Colonic mucosa (tissue), 4 donors: ENCODE data around the gene RIN1. TPM values are rescaled to one million over a fixed set of nuclear protein-coding genes. Genes with fewer than 3 reads are reported as not detected.
"Not testable (repeated sequence)": the region's sequence is repeated elsewhere in the genome, so short reads cannot be mapped to it uniquely, and the experiment has no call there.

ENCODE experiments used
- DNase-seq: peaks from one replicate; pipeline ENCODE4 v3.0.0-alpha.2; 2020
- H3K27ac ChIP-seq: fragments of 200-600 bp; one replicate; pipeline ENCODE4 v1.8.0; 2021
- H3K27me3 ChIP-seq: fragments of 200-600 bp; one replicate; pipeline ENCODE4 v1.8.0; 2021
- H3K36me3 ChIP-seq: fragments of 200-600 bp; one replicate; pipeline ENCODE4 v1.8.0; 2021
- H3K4me1 ChIP-seq: fragments of 200-600 bp; one replicate; pipeline ENCODE4 v1.8.0; 2021; ENCODE audit warnings: mild to moderate bottlenecking
- H3K4me3 ChIP-seq: fragments of 200-600 bp; one replicate; pipeline ENCODE4 v1.8.0; 2021
- H3K9ac ChIP-seq, 2 donors: one replicate each; pipeline ENCODE4 v1.7.0; 2013; ENCODE audit warnings: control low read depth in 2 of 2, low read depth in 2 of 2, low read length in 2 of 2
- H3K9me3 ChIP-seq: fragments of 200-600 bp; one replicate; pipeline ENCODE4 v1.8.0; 2021
- intact Hi-C: fragments of 100-400 bp; cut with DNase I; formaldehyde crosslinking; loops from one replicate; pipeline ENCODE4 v1.14.1; 2022
- total RNA-seq, 2 donors: library from RNA; stranded (reverse); fragmentation: NEBNext Ultra II Directional in 1 of 2; extraction: Animal tissue kit (Norgen Biotek cat#: 25700) in 1 of 2; gene quantifications; one replicate each; pipeline ENCODE4 v1.2.1, GENCODE V29; 2021
- TF ChIP-seq, protein P1 (sequence below): fragments of 200-600 bp; IDR thresholded peaks from one replicate; pipeline ENCODE4 v1.8.0; 2022; ENCODE audit warnings: antibody characterized with exemption, mild to moderate bottlenecking
- donor health status: healthy.
- donor health status: DM: no; HTN: no; CAD: no.
- donor health status: DM: no; HTN: no; CAD: no.

Gene RIN1
- total RNA-seq, 2 donors from 2014 or later: 11.6 to 20.0 TPM

- Histone ChIP-seq H3K9ac (no peak overlapping the region), H3K27ac (no peak overlapping the region)
- intact Hi-C loops: loop anchor here (5.0 kb wide), 1 partner anchor 63 kb away; no protein-coding TSS in a partner anchor
These were observed 11.6 kb downstream of the RIN1 start for GRCh38 chr11:66324664-66325063.

DNA sequence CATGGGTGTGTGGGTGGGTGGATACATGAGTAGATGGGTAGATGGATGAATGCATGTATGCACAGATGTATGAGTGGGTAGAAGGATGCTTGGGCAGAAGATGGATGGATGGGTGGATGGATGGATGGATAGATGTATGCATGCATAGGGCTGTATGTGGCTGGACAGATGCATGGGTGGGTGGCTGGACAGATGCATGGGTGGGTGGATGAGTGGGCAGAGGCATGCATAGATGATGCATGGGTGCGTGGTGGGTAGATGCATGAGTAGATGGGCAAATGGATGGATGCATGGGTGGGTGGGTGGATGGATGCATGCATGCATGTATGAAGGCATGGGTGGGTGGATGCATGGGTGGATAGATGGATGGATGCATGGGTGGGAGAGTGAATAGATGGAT is 12.6 kb downstream of the RIN1 start:
- no peaks in the 10 kb centered on the region for H3K36me3 ChIP-seq
- TF ChIP-seq, protein P1, sequence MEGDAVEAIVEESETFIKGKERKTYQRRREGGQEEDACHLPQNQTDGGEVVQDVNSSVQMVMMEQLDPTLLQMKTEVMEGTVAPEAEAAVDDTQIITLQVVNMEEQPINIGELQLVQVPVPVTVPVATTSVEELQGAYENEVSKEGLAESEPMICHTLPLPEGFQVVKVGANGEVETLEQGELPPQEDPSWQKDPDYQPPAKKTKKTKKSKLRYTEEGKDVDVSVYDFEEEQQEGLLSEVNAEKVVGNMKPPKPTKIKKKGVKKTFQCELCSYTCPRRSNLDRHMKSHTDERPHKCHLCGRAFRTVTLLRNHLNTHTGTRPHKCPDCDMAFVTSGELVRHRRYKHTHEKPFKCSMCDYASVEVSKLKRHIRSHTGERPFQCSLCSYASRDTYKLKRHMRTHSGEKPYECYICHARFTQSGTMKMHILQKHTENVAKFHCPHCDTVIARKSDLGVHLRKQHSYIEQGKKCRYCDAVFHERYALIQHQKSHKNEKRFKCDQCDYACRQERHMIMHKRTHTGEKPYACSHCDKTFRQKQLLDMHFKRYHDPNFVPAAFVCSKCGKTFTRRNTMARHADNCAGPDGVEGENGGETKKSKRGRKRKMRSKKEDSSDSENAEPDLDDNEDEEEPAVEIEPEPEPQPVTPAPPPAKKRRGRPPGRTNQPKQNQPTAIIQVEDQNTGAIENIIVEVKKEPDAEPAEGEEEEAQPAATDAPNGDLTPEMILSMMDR: no peak
- H3K27ac ChIP-seq: no peak overlapping the region
- H3K9me3 ChIP-seq: no peaks in the 10 kb centered on the region
- H3K4me1 ChIP-seq: peaks cover 14% of the 10 kb centered on the region
- no peak overlapping the region for H3K4me3 ChIP-seq
- DNase-seq: no peak
- intact Hi-C loops: no loop called here
- no peak overlapping the region for H3K9ac ChIP-seq
- no peaks in the 10 kb centered on the region for H3K27me3 ChIP-seq

More at GRCh38 chr11:66324664-66325063, 11.6 kb downstream of the RIN1 start:
- Histone ChIP-seq H3K4me3 (no peak overlapping the region), H3K4me1 (peaks cover 14% of the 10 kb centered on the region), H3K9me3 (no peaks in the 10 kb centered on the region), H3K27me3 (no peaks in the 10 kb centered on the region), H3K36me3 (no peaks in the 10 kb centered on the region)
- TF ChIP-seq, protein P1: no peak
- no peak for DNase-seq

DNA sequence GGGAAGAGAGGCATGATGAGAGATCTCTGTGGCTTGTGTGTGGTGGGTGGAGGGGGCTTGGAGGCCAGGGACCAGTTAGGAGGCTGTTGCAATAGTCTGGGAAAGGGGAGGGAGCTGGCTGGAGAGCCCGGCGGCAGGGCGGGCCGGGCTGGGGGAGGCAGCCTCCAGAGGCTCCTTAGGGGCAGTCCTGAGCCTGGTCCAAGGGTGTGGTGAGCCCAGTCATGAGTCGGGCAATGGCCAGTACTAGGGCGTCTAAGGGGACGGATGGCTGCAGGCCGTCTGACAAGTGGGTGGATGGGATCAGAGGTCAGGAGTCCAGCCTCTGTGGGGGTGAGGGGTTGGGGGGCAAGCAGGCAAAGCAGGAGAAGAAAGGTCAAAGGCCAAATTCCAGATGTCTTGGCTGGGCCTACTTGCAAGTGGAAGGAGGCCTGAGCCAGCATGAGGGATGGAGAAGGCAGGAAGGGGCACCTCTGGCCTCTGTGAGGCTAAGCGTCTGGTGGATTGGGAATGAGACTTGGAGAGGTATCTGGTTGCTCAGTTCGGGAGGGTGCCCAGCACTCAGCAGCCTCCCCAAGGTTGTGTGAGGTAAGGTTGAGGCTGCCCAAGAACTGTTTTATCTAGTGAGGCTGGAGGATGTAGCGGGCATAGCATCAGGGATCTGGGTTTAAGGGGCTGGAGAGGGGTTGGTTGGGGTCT is 13.4 kb downstream of the RIN1 start:
- DNase-seq: no peak
- Histone ChIP-seq H3K9me3 (no peaks in the 10 kb centered on the region), H3K36me3 (no peaks in the 10 kb centered on the region), H3K4me1 (peaks cover 7% of the 10 kb centered on the region), H3K9ac (no peak overlapping the region), H3K27ac (no peak overlapping the region), H3K4me3 (no peak overlapping the region), H3K27me3 (no peaks in the 10 kb centered on the region)
- intact Hi-C loops: no loop called here
- TF ChIP-seq, protein P1: no peak

GRCh38 chr11:66321606-66322005 is 14.6 kb downstream of the RIN1 start:
- DNase-seq: no peak
- intact Hi-C loops: no loop called here
- H3K9me3 ChIP-seq: no peaks in the 10 kb centered on the region

DNA sequence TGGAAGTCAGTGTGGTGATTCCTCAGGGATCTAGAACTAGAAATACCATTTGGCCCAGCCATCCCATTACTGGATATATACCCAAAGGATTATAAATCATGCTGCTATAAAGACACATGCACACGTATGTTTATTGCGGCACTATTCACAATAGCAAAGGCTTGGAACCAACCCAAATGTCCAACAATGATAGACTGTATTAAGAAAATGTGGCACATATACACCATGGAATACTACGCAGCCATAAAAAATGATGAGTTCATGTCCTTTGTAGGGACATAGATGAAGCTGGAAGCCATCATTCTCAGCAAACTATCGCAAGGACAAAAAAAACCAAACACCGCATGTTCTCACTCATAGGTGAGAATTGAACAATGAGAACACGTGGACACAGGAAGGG is 15.5 kb downstream of the RIN1 start:
- H3K36me3 ChIP-seq, H3K27ac ChIP-seq, H3K4me3 ChIP-seq, H3K27me3 ChIP-seq, intact Hi-C loops, H3K4me1 ChIP-seq, DNase-seq, H3K9me3 ChIP-seq, H3K9ac ChIP-seq: not testable (repeated sequence)

More at GRCh38 chr11:66321606-66322005, 14.6 kb downstream of the RIN1 start:
- Histone ChIP-seq H3K4me3 (no peak overlapping the region), H3K9ac (no peak overlapping the region), H3K27me3 (no peaks in the 10 kb centered on the region), H3K27ac (no peak overlapping the region), H3K4me1 (peaks cover 2% of the 10 kb centered on the region), H3K36me3 (no peaks in the 10 kb centered on the region)
- TF ChIP-seq, protein P1: no peak

DNA sequence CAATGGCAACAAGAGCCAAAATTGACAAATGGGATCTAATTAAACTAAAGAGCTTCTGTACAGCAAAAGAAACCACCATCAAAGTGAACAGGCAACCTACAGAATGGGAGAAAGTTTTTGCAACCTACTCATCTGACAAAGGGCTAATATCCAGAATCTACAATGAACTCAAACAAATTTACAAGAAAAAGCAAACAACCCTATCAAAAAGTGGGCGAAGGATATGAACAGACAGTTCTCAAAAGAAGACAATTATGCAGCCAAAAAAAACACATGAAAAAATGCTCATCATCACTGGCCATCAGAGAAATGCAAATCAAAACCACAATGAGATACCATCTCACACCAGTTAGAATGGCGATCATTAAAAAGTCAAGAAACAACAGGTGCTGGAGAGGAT is 15.9 kb downstream of the RIN1 start:
- intact Hi-C loops, H3K36me3 ChIP-seq, DNase-seq, H3K27ac ChIP-seq, H3K4me1 ChIP-seq, H3K9ac ChIP-seq, H3K9me3 ChIP-seq, H3K27me3 ChIP-seq, H3K4me3 ChIP-seq: not testable (repeated sequence)
